Activated naive CD8-positive, alpha-beta T cell treated with anti-CD3 and anti-CD28 coated beads, Interleukin-2, amount 50 U/mL, for 24 hours (primary cell): Measurements from ENCODE around the gene NSG2.
"Not testable (repeated sequence)": the region's sequence is repeated elsewhere in the genome, so short reads cannot be mapped to it uniquely, and the experiment has no call there.

Experiments
- ATAC-seq: fragments of 150-1000 bp; cut with Tn5 transposase; one replicate; pipeline ENCODE4 v1.10.0; 2021
- DNase-seq: peaks from one replicate; pipeline ENCODE4 v3.0.0; 2021
- H3K27ac Mint-ChIP-seq: one replicate; pipeline ENCODE4 v1.8.0; 2021; ENCODE audit warnings: mild to moderate bottlenecking, mixed read lengths
- H3K27me3 Mint-ChIP-seq: one replicate; pipeline ENCODE4 v1.8.0; 2021; ENCODE audit warnings: mixed read lengths
- H3K36me3 Mint-ChIP-seq: one replicate; pipeline ENCODE4 v1.8.0; 2021; ENCODE audit warnings: low read depth, mixed read lengths
- H3K4me1 Mint-ChIP-seq: one replicate; pipeline ENCODE4 v1.8.0; 2021; ENCODE audit warnings: mixed read lengths
- H3K4me3 Mint-ChIP-seq: one replicate; pipeline ENCODE4 v1.8.0; 2021; ENCODE audit warnings: mild to moderate bottlenecking, moderate library complexity, mixed read lengths
- H3K9me3 Mint-ChIP-seq: one replicate; pipeline ENCODE4 v1.8.0; 2021; ENCODE audit warnings: mixed read lengths

NSG2 gene

DNA sequence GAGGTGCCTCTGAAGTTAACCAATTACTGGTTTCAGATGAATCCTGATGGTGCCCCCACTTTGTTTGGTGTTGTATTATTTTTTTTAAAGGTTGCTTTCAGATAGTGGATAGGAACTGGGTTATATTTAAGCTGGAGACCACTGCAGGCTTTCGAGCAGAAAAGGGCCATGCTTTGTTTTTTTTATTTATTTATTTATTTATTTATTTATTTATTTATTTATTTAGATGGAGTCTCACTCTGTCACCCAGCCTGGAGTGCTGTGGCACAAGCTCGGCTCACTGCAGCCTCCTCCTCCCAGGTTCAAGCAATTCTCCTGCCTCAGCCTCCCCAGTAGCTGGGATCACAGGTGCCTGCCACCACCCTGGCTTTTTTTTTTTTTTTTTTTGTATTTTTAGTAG lies 57.1 kb downstream of the NSG2 start:
- not testable (repeated sequence) for H3K27me3 Mint-ChIP-seq, H3K4me1 Mint-ChIP-seq, DNase-seq, H3K9me3 Mint-ChIP-seq, ATAC-seq, H3K4me3 Mint-ChIP-seq, H3K36me3 Mint-ChIP-seq, H3K27ac Mint-ChIP-seq

DNA sequence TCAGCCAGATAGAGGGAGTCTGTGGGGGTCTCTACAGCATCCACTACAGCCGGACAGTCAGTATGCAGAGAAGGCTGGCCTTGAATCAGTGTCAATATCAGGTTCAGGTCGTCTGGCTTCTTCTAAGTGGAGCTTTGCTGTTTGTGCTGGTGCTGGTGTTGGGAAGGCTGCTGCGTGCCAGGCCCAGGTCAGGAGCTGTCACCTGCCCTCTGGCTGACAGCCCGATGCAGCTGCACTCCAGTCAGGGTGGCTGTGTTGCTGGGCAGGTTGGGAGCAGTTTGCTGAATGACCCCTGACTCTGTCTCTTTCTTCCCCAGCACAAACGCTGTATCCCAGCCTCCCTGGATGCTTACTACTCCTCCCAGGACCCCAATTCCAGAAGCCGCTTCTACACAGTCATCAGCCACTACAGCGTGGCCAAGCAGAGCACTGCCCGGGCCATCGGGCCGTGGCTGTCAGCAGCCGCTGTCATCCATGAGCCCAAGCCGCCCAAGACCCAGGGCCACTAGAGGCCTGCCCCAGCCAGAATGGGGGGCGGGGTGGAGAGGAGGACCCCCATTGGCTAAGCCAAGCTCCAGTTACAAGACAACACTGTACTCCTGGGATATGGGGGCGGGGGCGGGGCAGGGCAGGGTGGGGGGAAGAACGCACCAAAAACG lies 61.6 kb downstream of the NSG2 start:
- H3K27me3 Mint-ChIP-seq: no peaks in the 10 kb centered on the region
- H3K4me3 Mint-ChIP-seq: no peak overlapping the region
- no peaks in the 10 kb centered on the region for H3K36me3 Mint-ChIP-seq
- no peaks in the 10 kb centered on the region for H3K4me1 Mint-ChIP-seq
- DNase-seq (no peak), ATAC-seq (no peak)
- H3K27ac Mint-ChIP-seq: no peak overlapping the region
- H3K9me3 Mint-ChIP-seq: no peaks in the 10 kb centered on the region

DNA sequence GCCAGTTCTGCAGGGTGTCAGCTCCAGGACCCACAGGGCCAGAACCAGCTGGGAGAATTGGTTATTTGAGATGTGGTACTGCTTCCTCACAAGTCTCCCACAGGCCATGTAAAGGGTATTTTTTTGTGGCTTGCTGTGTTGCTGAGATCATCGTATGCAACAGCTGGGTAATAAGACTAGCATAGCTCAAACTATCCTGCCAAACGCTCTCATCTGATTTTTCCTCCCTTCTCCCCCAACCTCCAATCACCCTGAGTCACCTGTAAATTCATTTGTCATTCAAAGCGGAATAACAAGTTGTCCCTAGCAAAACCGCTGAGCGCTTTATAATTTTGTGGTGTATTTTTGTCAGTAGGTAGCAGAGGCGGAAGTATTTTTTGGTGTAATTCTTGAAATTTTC lies 63.2 kb downstream of the NSG2 start:
- ATAC-seq (no peak), DNase-seq (no peak)
- Mint-ChIP-seq H3K9me3 (no peaks in the 10 kb centered on the region), H3K4me1 (no peaks in the 10 kb centered on the region), H3K27ac (no peak overlapping the region), H3K36me3 (no peaks in the 10 kb centered on the region), H3K4me3 (no peak overlapping the region), H3K27me3 (no peaks in the 10 kb centered on the region)

DNA sequence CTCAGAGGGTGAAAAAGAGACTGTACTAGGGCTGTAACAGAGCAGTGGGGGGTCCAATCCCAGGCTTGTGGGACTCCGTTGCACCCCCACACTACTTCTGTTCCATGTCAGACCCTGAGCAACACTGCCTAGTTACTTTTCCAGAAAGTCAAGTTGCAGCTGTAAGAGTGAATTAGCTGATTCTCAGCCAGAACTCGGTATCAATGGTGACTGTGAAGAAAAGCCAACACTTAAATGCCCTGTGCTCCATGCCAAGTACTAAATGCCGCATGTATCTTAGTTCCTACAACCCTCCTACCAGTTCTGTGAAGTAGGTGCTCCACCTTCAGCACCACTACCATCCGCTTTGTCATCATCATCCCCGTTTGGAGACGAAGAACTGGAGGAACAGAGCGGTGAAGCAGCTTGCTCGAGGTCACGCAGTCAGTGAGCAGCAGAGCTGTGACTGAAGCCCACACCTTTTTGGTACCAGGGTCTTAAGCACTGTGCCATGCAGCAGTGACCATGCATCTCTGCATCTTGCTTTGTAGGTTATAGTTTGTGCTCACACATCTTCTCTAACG lies 64.3 kb downstream of the NSG2 start:
- no peak overlapping the region for H3K27ac Mint-ChIP-seq
- H3K4me1 Mint-ChIP-seq: no peaks in the 10 kb centered on the region
- no peak overlapping the region for H3K4me3 Mint-ChIP-seq
- H3K27me3 Mint-ChIP-seq: no peaks in the 10 kb centered on the region
- DNase-seq (no peak), ATAC-seq (no peak)
- no peaks in the 10 kb centered on the region for H3K36me3 Mint-ChIP-seq
- H3K9me3 Mint-ChIP-seq: no peaks in the 10 kb centered on the region

DNA sequence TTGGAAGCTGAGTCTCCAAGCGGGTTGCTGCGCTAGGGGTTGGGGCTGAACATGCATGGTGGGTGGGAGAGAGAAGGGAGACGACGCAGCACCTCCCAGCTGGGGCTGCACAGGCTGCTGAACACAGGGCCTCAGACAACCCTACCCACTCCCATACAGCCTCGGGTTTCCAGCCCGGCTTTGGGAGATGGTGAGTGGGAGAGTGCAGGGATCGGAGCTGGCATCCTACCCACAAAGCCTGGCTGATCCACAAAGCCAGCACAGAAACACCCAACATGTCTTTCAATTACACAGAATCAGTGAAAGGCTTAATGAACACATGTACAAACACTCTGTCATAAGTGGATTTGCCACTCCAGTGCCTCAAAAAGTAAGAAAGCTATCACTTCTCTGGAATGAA lies 64.8 kb downstream of the NSG2 start:
- Mint-ChIP-seq H3K27ac (no peak overlapping the region), H3K9me3 (no peaks in the 10 kb centered on the region), H3K4me3 (no peak overlapping the region), H3K36me3 (no peaks in the 10 kb centered on the region), H3K4me1 (no peaks in the 10 kb centered on the region), H3K27me3 (no peaks in the 10 kb centered on the region)
- DNase-seq (no peak), ATAC-seq (no peak)

DNA sequence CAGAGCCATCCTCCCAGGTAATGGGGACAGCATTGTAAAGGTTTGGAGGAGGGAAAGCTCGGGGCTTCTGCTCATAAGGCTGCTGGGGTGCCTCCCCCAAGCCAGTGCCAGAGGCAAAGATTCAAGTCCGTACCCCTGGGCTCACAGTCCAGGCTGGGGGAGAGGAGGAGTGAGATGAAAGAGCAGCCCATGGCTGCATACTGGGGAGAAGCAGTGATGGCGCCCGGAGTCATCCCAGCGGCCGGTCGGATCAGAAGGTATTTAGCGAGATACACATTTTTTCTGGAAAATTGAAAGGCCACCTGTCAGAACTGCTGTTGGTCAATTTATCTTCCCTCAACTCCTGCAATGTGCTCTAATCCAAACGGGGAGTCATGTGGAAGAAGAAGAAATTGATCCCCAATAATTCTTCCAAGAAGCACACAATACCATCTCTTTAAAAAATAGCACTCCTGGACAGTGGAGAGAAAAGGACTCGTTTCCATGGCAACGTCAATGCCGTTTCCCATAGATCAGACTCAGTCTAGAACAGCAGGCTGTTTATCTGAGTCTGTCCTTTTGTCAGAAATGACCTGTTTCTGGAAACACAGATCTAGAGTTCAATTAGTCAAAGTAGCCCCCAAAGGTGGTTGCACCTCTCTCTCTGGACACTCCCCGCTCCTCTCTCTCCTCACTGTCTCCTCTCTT lies 65.9 kb downstream of the NSG2 start:
- H3K27ac Mint-ChIP-seq: no peak overlapping the region
- ATAC-seq (no peak), DNase-seq (no peak)
- H3K36me3 Mint-ChIP-seq: no peaks in the 10 kb centered on the region
- no peak overlapping the region for H3K4me3 Mint-ChIP-seq
- H3K9me3 Mint-ChIP-seq: no peaks in the 10 kb centered on the region
- H3K27me3 Mint-ChIP-seq: no peaks in the 10 kb centered on the region
- no peaks in the 10 kb centered on the region for H3K4me1 Mint-ChIP-seq

DNA sequence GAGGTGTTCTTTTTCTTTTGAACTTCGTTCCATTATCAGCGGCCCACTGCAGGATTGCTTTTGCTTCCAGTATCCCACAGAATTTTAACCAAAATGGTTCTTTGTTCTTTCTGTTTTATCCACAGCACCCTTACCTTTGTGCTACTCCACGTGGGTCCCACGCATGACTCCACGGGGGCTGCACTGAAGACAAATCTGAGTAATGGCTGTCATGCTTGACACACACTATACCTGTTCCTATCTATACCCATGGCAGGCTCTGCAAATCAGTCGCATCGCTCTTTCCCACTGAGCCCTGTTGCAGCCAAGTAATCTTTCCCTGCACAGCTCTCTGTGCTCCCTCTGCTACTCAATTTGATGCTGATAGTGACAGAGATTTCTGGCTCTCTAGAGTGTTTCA lies 69.7 kb downstream of the NSG2 start:
- Mint-ChIP-seq H3K27me3 (no peaks in the 10 kb centered on the region), H3K36me3 (no peaks in the 10 kb centered on the region), H3K9me3 (no peaks in the 10 kb centered on the region), H3K27ac (no peak overlapping the region), H3K4me1 (no peaks in the 10 kb centered on the region), H3K4me3 (no peak overlapping the region)
- ATAC-seq: no peak
- no peak for DNase-seq

DNA sequence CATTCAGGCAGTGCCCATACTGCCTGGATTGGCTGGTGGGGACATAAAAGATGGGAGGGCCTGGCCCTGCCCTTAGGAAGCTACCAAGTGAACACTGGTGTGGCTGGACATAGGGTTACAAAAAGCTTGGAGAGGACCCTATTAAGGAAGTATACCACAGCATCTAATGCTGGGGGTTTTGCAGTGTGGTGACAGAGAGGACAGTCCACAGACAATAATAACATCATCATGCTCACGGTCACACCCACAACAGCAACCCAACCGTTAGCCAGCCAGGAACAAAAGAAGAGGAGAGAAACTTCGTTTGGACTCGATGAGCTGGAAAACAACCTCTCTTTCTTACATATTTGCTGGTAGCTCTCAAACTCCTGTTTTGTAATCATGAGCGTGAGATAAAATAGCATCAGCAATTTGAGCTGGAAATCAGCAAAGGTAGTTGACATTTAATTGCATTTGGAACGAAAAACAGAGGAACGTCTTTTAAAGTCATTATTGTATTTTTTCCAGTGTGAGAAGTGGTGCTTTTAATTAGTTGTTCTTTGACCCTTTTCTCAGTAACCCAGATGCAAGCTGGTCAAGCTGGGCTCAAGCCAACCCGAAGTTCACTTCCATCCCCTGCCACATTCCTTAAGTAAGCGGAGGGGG lies 73.4 kb downstream of the NSG2 start:
- no peak for DNase-seq
- Mint-ChIP-seq H3K27me3 (no peaks in the 10 kb centered on the region), H3K27ac (no peak overlapping the region), H3K4me3 (no peak overlapping the region), H3K9me3 (no peaks in the 10 kb centered on the region), H3K4me1 (no peaks in the 10 kb centered on the region), H3K36me3 (no peaks in the 10 kb centered on the region)
- ATAC-seq: no peak

DNA sequence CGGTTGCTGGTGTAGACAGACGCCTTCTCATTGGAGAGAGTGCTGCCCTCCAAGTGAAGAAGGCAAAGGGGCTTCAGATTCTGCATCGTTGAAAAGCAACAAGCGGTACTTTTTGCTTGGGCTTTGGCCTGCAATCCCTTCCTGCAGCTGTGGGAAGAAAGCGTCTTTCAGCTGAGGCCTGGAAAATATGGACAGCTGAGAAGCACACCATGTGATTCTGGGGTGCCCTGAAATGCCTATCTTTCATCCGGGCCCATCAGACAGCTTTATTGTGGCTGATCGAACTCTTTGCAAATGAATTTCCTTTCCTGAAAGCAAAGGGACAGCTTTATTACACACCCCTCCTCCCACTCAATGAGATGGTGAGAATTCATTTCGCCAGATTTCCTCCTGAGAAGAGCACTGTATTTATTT lies 74.0 kb downstream of the NSG2 start:
- Mint-ChIP-seq H3K4me3 (no peak overlapping the region), H3K36me3 (no peaks in the 10 kb centered on the region), H3K27me3 (no peaks in the 10 kb centered on the region), H3K9me3 (peaks cover 5% of the 10 kb centered on the region), H3K4me1 (no peaks in the 10 kb centered on the region), H3K27ac (no peak overlapping the region)
- DNase-seq (no peak), ATAC-seq (no peak)

DNA sequence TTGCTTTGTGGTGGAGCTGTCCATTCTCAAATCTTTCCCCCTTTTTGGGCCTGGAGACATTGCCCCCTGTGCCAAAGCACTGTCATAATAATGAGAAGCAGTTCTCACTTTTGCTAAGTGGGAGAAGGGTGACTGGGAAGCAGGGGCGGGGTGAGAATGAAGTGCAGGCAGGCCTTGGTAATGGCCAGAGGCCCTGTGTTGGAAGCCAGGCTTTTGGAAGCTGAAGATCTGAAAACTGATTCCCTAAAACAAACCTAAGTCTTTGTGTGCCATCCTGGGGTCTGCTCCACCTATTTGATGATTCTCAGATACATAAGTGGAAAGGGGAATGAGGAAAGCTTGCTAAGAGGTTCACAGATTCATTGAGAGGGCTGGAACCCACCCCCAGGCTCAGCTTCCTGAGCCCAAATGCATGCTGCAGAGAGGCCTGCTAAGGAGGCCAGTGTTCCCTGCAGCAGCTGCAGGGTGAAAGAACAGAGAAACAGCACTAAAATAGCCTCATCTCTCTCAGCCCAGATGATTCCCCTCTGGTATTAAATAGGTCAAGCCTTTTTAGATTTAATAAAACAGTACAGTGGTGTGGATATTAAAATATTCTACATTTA lies 75.0 kb downstream of the NSG2 start:
- no peak for ATAC-seq
- Mint-ChIP-seq H3K4me3 (no peak overlapping the region), H3K27me3 (no peaks in the 10 kb centered on the region), H3K4me1 (no peaks in the 10 kb centered on the region), H3K9me3 (peaks cover 7% of the 10 kb centered on the region), H3K27ac (no peak overlapping the region), H3K36me3 (no peaks in the 10 kb centered on the region)
- DNase-seq: no peak

DNA sequence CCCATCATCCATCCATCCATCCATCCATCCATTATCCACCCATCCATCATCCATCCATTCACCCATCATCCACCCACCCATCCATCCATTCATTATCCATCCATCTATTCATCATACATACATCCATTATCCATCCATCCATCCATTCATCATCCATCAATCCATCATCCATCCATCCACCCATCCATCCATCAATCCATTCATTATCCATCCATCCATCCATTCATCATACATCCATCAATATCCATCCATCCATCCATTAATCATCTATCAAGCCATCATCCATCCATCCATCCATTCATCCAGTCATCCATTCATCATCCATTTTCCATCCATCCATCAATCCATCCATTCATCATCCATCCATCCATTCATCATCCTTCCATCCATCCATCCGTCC lies 89.0 kb downstream of the NSG2 start:
- no peak overlapping the region for H3K4me3 Mint-ChIP-seq

DNA sequence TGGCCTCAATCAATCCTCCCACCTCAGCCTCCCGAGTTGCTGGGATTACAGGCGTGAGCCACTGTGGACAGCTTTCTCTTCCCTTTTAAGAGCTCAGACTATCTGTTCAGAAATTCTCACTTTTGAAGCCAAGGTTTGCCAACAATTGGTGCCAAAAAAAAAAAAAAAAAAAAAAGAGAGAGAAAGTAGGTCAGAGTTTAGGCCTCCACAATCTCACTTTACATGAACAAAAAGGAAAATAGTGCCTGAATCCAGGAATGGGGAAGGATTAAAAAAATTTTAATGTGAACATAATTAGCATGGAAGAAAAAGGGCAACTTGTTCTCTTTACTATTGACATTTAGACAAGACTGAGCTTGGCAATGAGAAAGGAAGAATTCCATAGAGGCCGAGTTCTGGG lies 94.1 kb downstream of the NSG2 start:
- H3K4me1 Mint-ChIP-seq: no peaks in the 10 kb centered on the region
- H3K27me3 Mint-ChIP-seq: no peaks in the 10 kb centered on the region
- H3K27ac Mint-ChIP-seq: no peak overlapping the region
- H3K4me3 Mint-ChIP-seq: no peak overlapping the region
- H3K36me3 Mint-ChIP-seq: no peaks in the 10 kb centered on the region
- H3K9me3 Mint-ChIP-seq: no peaks in the 10 kb centered on the region
- ATAC-seq: no peak
- DNase-seq: no peak

More for the DNA sequence above, 89.0 kb downstream of the NSG2 start:
- no peaks in the 10 kb centered on the region for H3K27me3 Mint-ChIP-seq
- H3K4me1 Mint-ChIP-seq: no peaks in the 10 kb centered on the region
- no peaks in the 10 kb centered on the region for H3K9me3 Mint-ChIP-seq
- DNase-seq: no peak
- no peaks in the 10 kb centered on the region for H3K36me3 Mint-ChIP-seq
- no peak for ATAC-seq
- H3K27ac Mint-ChIP-seq: no peak overlapping the region

DNA sequence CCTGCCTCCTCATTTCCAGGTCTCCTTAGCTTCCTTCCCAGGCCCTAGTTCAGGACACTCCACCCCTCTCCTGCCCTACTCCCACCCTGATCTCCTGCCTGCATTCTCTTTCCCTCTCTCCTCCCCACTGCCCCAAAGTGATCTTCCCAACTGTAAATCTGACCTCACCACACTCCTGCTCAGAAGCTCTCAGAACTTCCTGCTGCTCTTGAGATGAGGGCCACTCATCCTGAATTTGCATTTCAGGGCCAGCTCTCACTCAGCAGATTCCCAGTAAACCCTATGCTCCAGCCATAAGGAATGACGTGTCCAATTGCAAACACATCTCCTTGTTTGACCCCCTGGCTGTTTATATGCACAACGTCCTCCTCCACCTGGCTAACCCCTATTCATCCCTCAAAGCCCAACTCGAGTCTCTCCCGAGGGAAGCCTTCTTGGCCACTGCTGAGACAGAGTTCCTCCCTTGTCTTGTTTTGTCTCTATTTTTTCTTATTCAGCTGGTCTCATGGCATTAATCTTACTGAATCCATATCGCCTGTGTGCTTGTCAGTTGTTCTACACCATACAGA lies 95.0 kb downstream of the NSG2 start:
- H3K4me3 Mint-ChIP-seq: no peak overlapping the region
- no peaks in the 10 kb centered on the region for H3K27me3 Mint-ChIP-seq
- H3K4me1 Mint-ChIP-seq: no peaks in the 10 kb centered on the region
- H3K36me3 Mint-ChIP-seq: no peaks in the 10 kb centered on the region
- DNase-seq (no peak), ATAC-seq (no peak)
- H3K9me3 Mint-ChIP-seq: no peaks in the 10 kb centered on the region
- no peak overlapping the region for H3K27ac Mint-ChIP-seq

DNA sequence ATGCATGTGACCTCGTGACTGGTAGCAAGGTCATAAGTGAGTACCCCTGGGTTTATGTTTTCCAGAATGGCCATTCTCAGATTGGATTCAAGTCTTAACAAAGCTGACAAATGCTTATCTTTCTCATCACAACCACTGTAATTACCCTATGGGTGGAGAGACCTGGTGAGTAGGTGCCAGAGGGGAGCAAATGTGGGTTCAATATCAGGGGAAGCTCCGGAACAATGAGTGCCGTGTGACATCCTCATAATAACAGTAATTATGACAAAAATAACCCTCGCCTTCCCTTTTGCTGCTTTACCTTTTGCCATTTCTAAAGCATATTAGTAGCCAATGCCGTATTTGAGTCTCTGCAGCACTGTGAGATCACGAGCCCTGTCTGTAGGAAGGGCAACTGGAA lies 95.9 kb downstream of the NSG2 start:
- Mint-ChIP-seq H3K4me1 (no peaks in the 10 kb centered on the region), H3K9me3 (no peaks in the 10 kb centered on the region), H3K27me3 (no peaks in the 10 kb centered on the region), H3K36me3 (no peaks in the 10 kb centered on the region), H3K27ac (no peak overlapping the region), H3K4me3 (no peak overlapping the region)
- ATAC-seq: no peak
- no peak for DNase-seq
